Fibroblast of pulmonary artery (primary cell): ENCODE data around the gene APOH.

Experiments
- DNase-seq: peaks from one replicate; pipeline ENCODE4 v3.0.0-alpha.2; 2010; ENCODE audit warnings: low read depth
- H3K4me3 ChIP-seq: replicated peaks from 2 replicates; pipeline ENCODE4 v1.5.1; 2011; ENCODE audit warnings: low read depth, mild to moderate bottlenecking, control low read depth, low read length, moderate library complexity
- TF ChIP-seq, protein P1 (sequence below): IDR thresholded peaks from 2 replicates; pipeline ENCODE4 v1.5.1; 2011; ENCODE audit warnings: mild to moderate bottlenecking, control low read depth, low read length, inconsistent platforms; ENCODE audit errors: missing control alignments

Gene APOH

DNA sequence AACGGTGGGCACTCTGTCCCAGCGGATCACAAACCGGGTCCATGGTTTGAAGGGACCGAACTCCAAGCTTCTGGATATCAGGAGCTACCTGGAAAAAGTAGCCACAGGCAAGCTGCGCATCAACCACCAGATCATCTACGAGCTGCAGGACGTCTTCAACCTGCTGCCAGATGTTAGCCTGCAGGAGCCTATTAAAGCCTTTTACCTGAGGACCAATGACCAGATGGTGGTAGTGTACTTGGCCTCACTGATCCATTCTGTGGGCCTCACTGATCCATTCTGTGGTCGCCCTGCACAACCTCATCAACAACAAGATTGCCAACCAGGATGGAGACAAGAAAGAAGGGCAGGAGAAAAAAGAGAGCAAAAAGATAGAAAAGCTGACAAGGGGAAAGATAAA is 31.0 kb downstream of the APOH start:
- TF ChIP-seq, protein P1, sequence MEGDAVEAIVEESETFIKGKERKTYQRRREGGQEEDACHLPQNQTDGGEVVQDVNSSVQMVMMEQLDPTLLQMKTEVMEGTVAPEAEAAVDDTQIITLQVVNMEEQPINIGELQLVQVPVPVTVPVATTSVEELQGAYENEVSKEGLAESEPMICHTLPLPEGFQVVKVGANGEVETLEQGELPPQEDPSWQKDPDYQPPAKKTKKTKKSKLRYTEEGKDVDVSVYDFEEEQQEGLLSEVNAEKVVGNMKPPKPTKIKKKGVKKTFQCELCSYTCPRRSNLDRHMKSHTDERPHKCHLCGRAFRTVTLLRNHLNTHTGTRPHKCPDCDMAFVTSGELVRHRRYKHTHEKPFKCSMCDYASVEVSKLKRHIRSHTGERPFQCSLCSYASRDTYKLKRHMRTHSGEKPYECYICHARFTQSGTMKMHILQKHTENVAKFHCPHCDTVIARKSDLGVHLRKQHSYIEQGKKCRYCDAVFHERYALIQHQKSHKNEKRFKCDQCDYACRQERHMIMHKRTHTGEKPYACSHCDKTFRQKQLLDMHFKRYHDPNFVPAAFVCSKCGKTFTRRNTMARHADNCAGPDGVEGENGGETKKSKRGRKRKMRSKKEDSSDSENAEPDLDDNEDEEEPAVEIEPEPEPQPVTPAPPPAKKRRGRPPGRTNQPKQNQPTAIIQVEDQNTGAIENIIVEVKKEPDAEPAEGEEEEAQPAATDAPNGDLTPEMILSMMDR = no peak
- H3K4me3 ChIP-seq = no peak overlapping the region
- no peak for DNase-seq

DNA sequence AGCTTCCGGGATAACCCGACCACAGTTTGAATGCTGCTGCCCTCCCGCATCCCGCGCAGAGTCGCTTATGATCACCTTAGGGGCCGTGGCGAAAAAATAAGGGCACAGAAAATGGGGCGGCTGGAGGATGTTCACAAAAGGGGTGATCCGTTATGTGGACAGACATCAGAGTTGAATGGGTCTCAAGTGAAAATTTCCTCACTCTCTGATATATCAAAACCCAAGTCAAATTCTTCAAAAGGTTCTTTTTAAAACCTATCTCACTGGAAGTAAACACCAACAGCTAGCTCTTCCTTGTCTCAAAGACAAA is 36.9 kb downstream of the APOH start:
- peak overlapping the region; percentile 70 for H3K4me3 ChIP-seq
- TF ChIP-seq, protein P1 = no peak

DNA sequence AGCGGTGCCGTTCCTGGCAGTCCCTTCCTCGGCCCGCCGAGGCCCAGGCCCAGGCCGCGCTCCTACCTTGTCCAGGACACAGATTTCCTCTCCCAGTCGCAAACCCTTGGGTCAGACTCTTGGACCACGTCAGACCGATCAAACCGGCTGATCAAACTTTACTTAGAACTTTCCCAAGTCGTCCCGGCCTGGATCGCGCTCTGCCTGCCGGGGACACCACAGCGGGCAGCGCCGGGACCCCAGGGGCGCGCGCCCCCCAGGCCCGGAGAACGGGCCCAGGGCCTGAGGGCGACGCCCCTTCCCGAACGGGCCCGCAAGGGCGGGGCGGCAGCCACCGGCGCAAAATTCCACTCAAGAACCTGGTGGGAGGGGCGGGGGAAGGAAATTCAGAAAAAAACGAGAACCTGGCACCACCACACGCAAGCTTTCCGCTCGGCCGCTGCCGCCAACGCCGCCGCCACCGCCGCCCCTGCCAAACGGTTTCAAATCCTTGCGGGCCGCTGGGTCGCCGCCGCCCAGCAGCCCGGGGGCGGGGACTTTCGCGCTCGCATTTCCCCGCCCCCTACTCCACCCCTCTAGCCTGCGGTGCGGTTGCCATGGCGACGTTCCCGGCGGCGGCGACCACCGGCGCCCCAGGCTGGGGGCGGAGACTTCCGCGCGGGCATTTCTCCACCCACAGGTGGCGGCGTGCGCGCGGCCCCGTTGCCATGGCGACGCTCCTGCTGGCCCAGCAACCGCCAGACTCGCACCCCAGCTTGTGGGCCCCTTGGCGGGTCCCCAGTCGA is 37.4 kb downstream of the APOH start, which contains the start of gene CEP112:
CEP112 (minus strand) TSS at position 541 of the 785 bp plus-strand sequence.
- TF ChIP-seq, protein P1 = no peak
- DNase-seq = peak; percentile 80
- peak within 1 kb of the TSS; percentile 70 for H3K4me3 ChIP-seq

More for the DNA sequence above, 36.9 kb downstream of the APOH start:
- DNase-seq = no peak

DNA sequence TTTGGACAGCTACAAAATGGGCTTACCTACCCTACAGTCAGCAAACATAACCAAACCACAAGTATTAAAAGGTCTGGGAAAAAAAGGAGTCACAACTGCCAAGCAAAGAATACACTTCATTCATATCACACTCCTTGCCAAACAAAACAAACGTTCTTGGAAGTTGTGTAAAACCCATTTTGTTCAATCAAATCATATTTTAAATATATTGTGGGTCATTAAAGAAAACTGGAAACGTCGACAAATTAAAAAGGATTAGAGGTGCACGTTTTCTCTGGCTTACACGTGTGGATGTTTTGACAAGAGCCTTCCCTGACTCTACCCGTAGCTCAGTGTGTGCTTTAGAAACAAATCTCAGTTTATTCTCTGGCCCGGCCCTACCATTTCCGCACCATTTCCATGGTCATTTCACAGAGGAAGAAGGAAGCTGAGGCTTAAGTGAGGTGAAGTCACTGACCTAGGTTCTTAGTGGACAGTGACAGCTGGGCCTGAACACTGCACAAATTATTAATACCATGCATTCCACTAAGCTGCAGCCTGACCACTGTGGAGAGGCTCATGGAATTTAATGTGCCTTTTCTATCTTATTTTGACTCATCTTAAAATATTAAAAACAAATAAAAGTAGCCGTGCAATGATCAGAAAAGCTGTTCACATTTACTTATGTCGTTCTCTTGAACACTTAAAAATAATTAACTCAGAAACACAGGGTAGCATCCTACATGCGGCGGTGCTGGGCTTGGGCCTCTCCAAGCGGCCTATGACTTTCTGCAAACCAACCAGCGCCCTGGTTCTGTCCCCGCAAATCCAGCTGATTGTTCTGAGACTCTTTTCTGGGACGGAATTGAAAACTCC is 38.2 kb downstream of the APOH start:
- DNase-seq = peak; percentile 72
- TF ChIP-seq, protein P1 = no peak
- peak overlapping the region; percentile 70 for H3K4me3 ChIP-seq

DNA sequence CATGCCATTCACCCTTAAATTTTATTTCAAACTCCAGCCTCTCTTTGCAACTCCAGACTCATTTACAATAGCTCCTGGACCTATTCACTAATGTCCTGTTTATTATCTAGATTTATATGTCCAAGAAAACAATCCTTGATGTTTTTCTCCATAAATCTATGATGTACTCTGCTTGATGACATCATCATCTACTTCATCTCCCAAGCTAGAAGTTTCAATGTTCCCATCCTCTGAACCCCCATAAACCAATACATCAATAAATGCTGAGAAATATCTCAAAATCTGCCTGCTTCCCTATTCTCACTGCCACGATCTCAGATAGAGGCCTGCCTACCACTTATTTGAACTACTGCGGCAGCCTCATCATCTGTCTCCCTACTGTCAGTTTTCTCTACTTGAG is 41.5 kb downstream of the APOH start:
- no peak for DNase-seq
- TF ChIP-seq, protein P1 = no peak
- H3K4me3 ChIP-seq = no peak overlapping the region

DNA sequence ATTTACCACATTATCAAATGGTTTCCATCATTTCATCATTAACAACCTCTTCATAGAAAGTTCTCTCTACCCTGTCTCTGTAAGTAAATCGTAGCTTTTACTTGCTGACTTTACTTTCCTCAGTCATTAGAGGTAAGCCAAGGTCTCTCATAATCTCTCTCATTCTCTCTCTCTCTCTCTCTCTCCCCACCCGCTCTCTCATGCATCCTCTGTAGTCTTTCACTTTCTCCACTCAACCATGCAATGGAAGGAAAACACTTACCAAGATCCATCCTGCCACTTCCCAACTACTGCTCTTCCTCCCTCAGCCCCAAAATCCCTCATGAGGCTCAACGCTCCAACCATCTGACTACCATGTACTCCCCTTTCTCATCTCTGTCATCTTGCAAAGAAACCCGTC is 43.4 kb downstream of the APOH start:
- TF ChIP-seq, protein P1 = no peak
- no peak overlapping the region for H3K4me3 ChIP-seq

DNA sequence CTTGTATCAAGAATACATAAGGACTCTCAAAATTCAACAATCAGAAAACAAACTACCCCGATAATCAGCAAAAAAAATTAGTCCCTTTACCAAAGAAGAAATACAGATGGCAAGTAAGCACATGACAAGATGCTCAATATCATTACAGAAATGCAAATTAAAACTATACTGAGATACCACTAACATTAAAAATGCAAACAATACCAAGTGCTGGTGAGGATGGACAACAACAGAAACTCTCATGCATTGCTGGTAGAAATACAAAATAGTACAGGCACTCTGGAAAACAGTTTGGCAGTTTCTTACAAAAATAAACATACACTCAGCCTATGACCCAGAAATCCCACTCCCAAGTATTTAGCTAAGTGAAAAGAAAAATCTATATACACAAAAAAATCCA is 44.8 kb downstream of the APOH start:
- TF ChIP-seq, protein P1 = no peak
- no peak overlapping the region for H3K4me3 ChIP-seq
- DNase-seq = no peak

More for the DNA sequence above, 43.4 kb downstream of the APOH start:
- DNase-seq = no peak
